A549 (cell line): ENCODE results near the gene HSFX2.
"Not testable (repeated sequence)": the region's sequence is repeated elsewhere in the genome, so short reads cannot be mapped to it uniquely, and the experiment has no call there.

Source experiments
- CBX2 ChIP-seq: fragments of 200-600 bp; sonication (generic); IDR thresholded peaks from 2 replicates; pipeline ENCODE4 v1.6.1; 2016; ENCODE audit warnings: low read depth, mild to moderate bottlenecking, borderline replicate concordance
- CTCF ChIP-seq: fragments of >200 bp; sonication (Bioruptor Twin); formaldehyde crosslinking; IDR thresholded peaks from 3 replicates; pipeline ENCODE4 v1.5.1; 2016
- HDAC2 ChIP-seq: fragments of 200-600 bp; sonication (generic); IDR thresholded peaks from 2 replicates; pipeline ENCODE4 v1.6.1; 2016
- HMGXB4 ChIP-seq: fragments of 250-450 bp; sonication (Bioruptor Pico); IDR thresholded peaks from 2 replicates; pipeline ENCODE4 v1.5.0; 2021; ENCODE audit warnings: mild to moderate bottlenecking, moderate library complexity, borderline replicate concordance
- JUN ChIP-seq, 2 experiments: fragments of >200 bp; sonication (Bioruptor Twin); formaldehyde crosslinking; IDR thresholded peaks; 2 replicates in 1 of 2; 3 replicates in 1 of 2; pipeline ENCODE4 v1.6.1; 2016 to 2017
- POLR2A ChIP-seq: IDR thresholded peaks from 2 replicates; pipeline ENCODE4 v1.6.1; 2012; ENCODE audit warnings: mild to moderate bottlenecking, low read length
- RAD21 ChIP-seq, 2 experiments: fragments of >200 bp in 1 of 2; sonication (Bioruptor Twin) in 1 of 2; formaldehyde crosslinking in 1 of 2; IDR thresholded peaks in 1 of 2; conservative IDR thresholded peaks in 1 of 2; 2 replicates in 1 of 2; 3 replicates in 1 of 2; pipeline ENCODE4 v1.6.1; 2012 to 2018; ENCODE audit warnings: inconsistent platforms in 1 of 2
- REST ChIP-seq: fragments of 200-600 bp; sonication (generic); IDR thresholded peaks from 2 replicates; pipeline ENCODE4 v1.6.1; 2016; ENCODE audit warnings: antibody characterized with exemption, mild to moderate bottlenecking, moderate library complexity
- SMC3 ChIP-seq: fragments of >200 bp; sonication (Bioruptor Twin); formaldehyde crosslinking; IDR thresholded peaks from 3 replicates; pipeline ENCODE4 v1.6.1; 2018; ENCODE audit warnings: inconsistent platforms
- TFCP2L1 ChIP-seq: fragments of 250-450 bp; sonication (Bioruptor Pico); IDR thresholded peaks from 2 replicates; pipeline ENCODE4 v1.5.0; 2021; ENCODE audit warnings: mild to moderate bottlenecking
- TF ChIP-seq, protein P1 (sequence below): fragments of 450-650 bp; IDR thresholded peaks from 2 replicates; pipeline ENCODE4 v1.6.1; 2014; ENCODE audit warnings: antibody characterized with exemption

DNA sequence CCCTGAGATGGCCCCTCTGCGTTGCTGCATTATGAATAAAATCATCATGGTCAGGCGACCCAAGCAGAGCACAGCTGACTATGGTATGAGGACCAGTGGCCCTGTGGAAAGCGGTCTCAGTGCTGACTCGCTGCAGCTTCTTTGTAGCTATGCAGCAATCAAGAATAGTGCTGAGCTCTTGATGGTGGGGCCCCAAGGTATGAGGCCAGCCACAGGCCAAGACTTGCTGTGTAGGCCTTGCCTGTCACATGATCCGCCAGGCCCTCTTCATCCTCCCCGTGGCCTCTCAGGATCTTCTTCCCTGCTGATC is 43.2 kb downstream of the HSFX2 start:
- not testable (repeated sequence) for TF ChIP-seq CTCF; RAD21 (conservative IDR thresholded peaks at IDR 0.05 in 1 of 2, IDR thresholded peaks at IDR 0.05 in 1 of 2); HDAC2; JUN (IDR thresholded peaks at IDR 0.05); POLR2A; HMGXB4 (CRISPR knock-in tag); TFCP2L1 (CRISPR knock-in tag); CBX2; REST; SMC3
- TF ChIP-seq, protein P1, sequence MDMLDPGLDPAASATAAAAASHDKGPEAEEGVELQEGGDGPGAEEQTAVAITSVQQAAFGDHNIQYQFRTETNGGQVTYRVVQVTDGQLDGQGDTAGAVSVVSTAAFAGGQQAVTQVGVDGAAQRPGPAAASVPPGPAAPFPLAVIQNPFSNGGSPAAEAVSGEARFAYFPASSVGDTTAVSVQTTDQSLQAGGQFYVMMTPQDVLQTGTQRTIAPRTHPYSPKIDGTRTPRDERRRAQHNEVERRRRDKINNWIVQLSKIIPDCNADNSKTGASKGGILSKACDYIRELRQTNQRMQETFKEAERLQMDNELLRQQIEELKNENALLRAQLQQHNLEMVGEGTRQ = not testable (repeated sequence)
